Coronary artery (tissue), 2 donors: Measurements from ENCODE around the gene TRPC4.

Experiments
- DNase-seq: peaks from one replicate; pipeline ENCODE4 v3.0.0-alpha.2; 2017; ENCODE audit warnings: low spot score
- H3K27ac ChIP-seq, 2 donors: fragments of 200-600 bp; sonication (generic); one replicate each; pipeline ENCODE4 v1.5.1; 2016 to 2019
- H3K4me3 ChIP-seq: fragments of 200-600 bp; sonication (generic); 2 replicates; pipeline ENCODE4 v1.5.1; 2016; ENCODE audit warnings: mild to moderate bottlenecking, moderate library complexity
- TF ChIP-seq, protein P1 (sequence below): fragments of 200-600 bp; sonication (generic); IDR thresholded peaks from one replicate; pipeline ENCODE4 v1.5.1; 2019; ENCODE audit warnings: antibody characterized with exemption

The TRPC4 gene

DNA sequence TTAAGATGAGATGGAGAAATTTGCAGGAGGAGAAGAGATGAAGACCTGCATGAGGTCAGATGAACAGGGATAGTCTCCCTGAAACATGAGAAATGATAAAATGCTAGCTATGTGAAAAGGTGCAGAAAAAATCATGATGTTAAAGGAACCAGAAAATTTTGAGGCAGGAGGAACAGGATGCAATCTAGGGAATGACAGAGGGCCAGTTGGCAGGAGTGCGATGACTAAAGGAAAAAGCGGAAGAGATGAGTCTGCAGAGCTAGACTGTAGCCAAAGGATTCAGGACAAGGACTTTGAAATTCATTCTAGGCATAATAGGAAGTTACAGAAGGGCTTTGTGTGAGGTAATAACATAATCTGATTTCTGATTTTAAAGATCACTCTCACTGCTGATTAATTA lies 77.9 kb downstream of the TRPC4 start:
- TF ChIP-seq, protein P1, sequence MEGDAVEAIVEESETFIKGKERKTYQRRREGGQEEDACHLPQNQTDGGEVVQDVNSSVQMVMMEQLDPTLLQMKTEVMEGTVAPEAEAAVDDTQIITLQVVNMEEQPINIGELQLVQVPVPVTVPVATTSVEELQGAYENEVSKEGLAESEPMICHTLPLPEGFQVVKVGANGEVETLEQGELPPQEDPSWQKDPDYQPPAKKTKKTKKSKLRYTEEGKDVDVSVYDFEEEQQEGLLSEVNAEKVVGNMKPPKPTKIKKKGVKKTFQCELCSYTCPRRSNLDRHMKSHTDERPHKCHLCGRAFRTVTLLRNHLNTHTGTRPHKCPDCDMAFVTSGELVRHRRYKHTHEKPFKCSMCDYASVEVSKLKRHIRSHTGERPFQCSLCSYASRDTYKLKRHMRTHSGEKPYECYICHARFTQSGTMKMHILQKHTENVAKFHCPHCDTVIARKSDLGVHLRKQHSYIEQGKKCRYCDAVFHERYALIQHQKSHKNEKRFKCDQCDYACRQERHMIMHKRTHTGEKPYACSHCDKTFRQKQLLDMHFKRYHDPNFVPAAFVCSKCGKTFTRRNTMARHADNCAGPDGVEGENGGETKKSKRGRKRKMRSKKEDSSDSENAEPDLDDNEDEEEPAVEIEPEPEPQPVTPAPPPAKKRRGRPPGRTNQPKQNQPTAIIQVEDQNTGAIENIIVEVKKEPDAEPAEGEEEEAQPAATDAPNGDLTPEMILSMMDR = no peak
- Histone ChIP-seq H3K27ac (no peak overlapping the region), H3K4me3 (no peak overlapping the region)
- DNase-seq = no peak

DNA sequence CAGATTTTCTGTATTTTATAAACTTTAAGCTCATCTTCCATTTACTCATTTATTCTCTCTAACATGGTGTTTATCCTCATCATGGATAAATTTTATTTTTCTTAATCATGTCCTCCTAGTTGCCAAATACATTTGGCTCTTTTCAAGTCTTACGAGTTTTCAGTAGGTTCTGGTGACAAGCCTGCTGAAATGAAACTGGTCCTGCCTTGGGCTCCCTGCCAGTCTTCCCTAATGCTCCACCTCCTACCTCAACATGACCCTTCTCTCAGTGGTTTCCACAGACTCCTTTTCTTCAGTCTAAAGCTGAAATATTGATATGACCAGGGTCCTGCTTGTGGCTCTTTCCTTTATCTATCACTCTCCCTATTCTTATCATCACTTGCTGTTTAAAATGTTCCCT lies 81.2 kb downstream of the TRPC4 start:
- no peak overlapping the region for H3K4me3 ChIP-seq
- H3K27ac ChIP-seq = no peak overlapping the region
- TF ChIP-seq, protein P1 = no peak
- no peak for DNase-seq

DNA sequence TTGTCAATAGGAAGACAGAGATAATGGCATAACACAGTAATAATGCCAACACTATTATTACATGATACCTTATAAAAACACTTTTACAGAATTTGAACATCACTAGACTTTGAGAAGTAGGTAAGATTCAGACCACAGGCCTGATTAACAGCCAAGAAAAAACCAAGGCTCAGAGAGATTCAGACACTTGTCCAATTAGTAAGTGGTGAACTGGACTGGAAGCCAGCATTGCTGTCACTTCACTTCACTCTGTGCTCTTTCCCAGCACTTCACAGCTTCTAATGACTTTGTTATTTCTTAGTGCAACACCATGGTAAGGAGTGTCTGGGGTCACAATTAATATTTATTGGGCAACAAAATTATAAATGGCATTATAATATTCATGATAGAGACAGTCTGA lies 91.9 kb downstream of the TRPC4 start:
- TF ChIP-seq, protein P1 = no peak
- H3K27ac ChIP-seq = no peak overlapping the region
- no peak overlapping the region for H3K4me3 ChIP-seq
- DNase-seq = no peak

DNA sequence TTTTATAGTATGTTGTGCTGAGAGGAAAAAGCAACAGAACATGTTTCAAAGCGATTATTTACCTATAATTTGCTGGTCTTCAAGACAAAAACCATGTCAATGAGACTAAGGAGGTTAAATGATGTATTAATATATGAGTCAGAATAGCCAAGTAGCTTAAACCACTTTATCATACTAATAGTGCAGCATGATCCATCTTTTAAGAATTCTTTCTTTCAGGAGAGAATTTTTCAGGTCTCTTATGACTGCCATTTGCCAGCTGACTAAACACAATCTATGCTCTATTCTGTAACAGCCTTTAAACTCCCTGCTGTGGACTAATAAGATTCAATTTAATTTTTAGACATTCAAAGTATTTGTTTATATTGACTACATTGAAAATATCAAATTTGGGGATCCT lies 93.7 kb downstream of the TRPC4 start:
- H3K27ac ChIP-seq = no peak overlapping the region
- no peak for DNase-seq
- TF ChIP-seq, protein P1 = no peak
- no peak overlapping the region for H3K4me3 ChIP-seq

DNA sequence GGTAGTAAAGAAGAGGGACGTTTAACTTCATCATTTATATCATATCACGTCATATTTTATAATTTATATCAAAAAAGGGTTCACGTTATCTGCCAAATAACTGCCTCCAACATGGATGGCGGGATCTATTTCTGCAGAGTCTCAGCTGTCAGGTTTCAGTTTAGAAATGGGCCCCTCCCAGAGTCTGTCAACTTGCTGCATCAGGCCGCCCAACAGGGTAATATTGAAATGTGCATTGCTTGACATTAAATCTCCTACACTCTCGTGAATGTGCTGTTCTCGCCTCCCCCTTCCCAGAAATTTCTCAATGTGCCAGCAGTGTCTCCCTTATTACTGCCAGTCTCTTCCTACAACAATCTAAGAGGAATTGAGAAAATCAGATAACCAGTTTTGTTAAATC lies 96.9 kb downstream of the TRPC4 start:
- TF ChIP-seq, protein P1 = no peak
- H3K4me3 ChIP-seq = no peak overlapping the region
- no peak overlapping the region for H3K27ac ChIP-seq
- DNase-seq = no peak

DNA sequence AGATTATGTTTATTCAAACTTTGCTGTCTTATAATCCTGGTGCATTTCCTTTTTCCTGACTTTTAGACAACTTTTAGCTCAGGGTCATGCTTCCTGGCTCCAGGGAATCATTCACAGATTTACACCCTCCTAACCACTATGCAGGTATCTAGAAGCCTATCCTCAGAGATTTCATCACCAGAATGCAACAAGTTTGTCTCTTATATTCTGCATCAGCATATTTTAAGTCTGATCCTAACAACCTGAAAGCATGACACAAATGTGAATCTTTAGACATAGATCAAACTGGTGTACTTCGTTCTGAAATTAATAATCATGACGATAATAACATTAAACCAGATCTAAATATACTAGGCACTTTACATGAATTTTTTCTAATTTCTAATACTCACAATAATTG lies 100.0 kb downstream of the TRPC4 start:
- TF ChIP-seq, protein P1 = no peak
- no peak for DNase-seq
- no peak overlapping the region for H3K27ac ChIP-seq
- no peak overlapping the region for H3K4me3 ChIP-seq

DNA sequence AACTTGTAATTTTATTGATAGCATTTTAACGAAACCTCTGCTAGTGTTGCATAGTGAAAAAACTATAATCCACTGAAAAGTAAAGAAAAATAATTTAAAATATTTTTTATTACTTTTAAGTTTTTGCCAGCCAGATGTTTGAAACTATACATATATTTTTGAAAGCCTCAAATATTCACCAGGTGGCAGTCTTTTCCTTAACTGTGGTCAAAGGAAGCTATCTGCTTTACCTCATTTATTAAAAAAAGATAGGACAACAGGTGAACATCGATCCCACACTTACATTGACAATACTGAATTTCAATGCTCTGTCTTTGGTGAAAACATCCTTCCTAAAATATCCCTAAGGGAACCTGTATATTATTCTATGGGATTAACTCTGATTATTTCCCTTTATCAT lies 100.5 kb downstream of the TRPC4 start:
- no peak for DNase-seq
- no peak overlapping the region for H3K27ac ChIP-seq
- TF ChIP-seq, protein P1 = no peak
- no peak overlapping the region for H3K4me3 ChIP-seq
